ENCODE data around the gene VCAN.

DNA sequence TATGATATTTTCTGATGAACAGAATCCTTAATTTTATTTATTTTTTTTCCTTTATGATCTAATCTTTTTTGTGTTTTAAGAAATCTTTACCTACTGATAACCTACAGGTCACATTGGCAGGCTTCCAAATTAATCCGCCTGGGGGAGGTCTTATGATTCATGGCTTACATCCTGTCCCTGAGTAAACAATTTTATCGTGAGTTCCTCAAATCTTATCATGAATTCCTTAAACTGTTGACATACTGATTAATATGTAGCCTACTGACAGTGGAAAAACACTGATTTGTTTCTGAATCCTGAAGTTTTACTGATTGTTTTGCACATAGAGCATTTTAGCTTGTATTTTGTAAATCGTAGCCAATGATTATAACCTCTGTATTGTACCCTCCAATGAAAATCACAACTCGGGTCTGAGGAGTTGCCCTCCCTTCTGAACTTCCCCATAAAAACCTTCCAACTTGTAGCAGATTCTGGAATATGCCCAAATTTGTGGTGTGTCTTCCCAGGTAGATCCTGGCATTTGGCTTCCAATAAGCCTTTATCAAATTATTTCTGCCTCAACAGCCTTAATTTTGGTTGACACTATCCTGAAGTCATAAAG, 105.6 kb downstream of the VCAN start:
- TF ChIP-seq, protein P1, sequence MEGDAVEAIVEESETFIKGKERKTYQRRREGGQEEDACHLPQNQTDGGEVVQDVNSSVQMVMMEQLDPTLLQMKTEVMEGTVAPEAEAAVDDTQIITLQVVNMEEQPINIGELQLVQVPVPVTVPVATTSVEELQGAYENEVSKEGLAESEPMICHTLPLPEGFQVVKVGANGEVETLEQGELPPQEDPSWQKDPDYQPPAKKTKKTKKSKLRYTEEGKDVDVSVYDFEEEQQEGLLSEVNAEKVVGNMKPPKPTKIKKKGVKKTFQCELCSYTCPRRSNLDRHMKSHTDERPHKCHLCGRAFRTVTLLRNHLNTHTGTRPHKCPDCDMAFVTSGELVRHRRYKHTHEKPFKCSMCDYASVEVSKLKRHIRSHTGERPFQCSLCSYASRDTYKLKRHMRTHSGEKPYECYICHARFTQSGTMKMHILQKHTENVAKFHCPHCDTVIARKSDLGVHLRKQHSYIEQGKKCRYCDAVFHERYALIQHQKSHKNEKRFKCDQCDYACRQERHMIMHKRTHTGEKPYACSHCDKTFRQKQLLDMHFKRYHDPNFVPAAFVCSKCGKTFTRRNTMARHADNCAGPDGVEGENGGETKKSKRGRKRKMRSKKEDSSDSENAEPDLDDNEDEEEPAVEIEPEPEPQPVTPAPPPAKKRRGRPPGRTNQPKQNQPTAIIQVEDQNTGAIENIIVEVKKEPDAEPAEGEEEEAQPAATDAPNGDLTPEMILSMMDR (IDR thresholded peaks at IDR 0.05 in 8 of 11, conservative IDR thresholded peaks at IDR 0.05 in 3 of 11) = no peak
- TF ChIP-seq POLR2AphosphoS5 (IDR thresholded peaks at IDR 0.05) = no peak

All from spleen (tissue), 7 donors.